MG63 (cell line): ENCODE results near the gene HNRNPD. TPM values are rescaled to one million over a fixed set of nuclear protein-coding genes. Genes with fewer than 3 reads are reported as not detected.
"Not testable (repeated sequence)": the region's sequence is repeated elsewhere in the genome, so short reads cannot be mapped to it uniquely, and the experiment has no call there.

Experiments used
- DNase-seq: peaks from one replicate; pipeline ENCODE4 v3.0.0-alpha.2; 2020
- H3K27me3 ChIP-seq: fragments of 250-450 bp; sonication (Bioruptor Pico); 2 replicates; pipeline ENCODE4 v1.5.1; 2020; ENCODE audit warnings: mild to moderate bottlenecking, moderate library complexity
- H3K36me3 ChIP-seq: fragments of 250-450 bp; sonication (Bioruptor Pico); 2 replicates; pipeline ENCODE4 v1.5.1; 2020; ENCODE audit warnings: mild to moderate bottlenecking, moderate library complexity
- H3K4me3 ChIP-seq: fragments of 250-450 bp; sonication (Bioruptor Pico); 2 replicates; pipeline ENCODE4 v1.5.1; 2020; ENCODE audit warnings: mild to moderate bottlenecking, moderate library complexity
- H3K9me3 ChIP-seq: fragments of 250-450 bp; sonication (Bioruptor Pico); 2 replicates; pipeline ENCODE4 v1.5.1; 2020; ENCODE audit warnings: mild to moderate bottlenecking, moderate library complexity
- total RNA-seq: library from RNA; depleted of rRNA; stranded (reverse); fragments of >200 nt; shearing (Covaris generic); gene quantifications from 2 replicates; pipeline ENCODE4 v1.2.3, GENCODE V29; 2014; ENCODE audit warnings: low replicate concordance; rRNA removed

The HNRNPD gene
- total RNA-seq, 1 experiment from 2014 or later = 23.6 TPM

DNA sequence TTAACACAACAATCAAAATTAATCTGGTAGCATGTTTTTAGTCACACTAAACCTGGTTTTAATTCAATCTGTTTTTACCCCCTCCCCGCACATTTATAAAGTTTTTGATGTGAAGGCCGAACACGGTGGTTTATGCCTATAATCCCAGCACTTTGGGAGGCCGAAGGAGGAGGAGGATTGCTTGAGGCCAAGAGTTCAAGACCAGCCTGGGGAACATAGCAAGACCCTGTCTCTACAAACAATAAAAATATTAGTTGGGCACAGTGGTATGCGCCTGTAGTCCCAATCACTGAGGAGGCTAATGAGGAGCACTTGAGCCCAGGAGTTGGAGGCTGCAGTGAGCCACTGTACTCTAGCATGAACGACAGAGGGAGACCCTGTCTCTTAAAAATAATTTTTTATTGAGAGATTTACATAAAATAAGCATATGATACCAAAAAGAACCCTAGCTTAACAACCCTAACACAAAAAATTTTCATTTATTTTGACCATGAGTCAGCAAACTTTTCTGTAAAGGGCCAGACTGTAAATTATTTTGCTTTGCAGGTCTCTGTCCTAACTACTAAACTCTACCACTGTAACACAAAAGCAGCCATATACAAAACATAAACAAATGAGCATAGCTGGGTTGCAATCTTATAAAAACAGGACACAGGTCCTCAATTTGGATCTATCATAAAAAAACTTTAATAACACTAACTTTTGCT, 21.5 kb downstream of the HNRNPD start:
- Histone ChIP-seq H3K27me3 (no peaks in the 10 kb centered on the region), H3K9me3 (no peaks in the 10 kb centered on the region), H3K4me3 (no peak overlapping the region), H3K36me3 (peaks cover 76% of the 10 kb centered on the region)
- DNase-seq = no peak

DNA sequence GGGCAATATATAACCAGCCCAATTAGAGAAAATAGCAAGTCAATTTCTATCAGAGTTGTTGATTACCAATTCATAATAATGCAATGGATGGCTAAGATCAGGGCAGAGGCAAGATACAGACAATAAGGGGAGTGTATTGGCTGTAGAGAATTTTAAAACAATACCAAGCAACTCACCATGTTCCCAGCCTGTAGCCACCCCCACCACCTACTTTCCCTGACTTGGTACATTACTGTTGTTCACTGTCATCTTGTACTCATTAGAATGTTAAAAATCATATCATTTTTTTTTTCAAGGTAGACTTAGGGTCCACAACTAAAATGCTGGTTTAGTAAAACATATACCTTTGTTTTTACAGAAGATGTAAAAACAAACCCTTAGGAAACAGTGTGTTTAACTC, 27.7 kb downstream of the HNRNPD start:
- H3K36me3 ChIP-seq = peaks cover 18% of the 10 kb centered on the region
- no peak for DNase-seq
- no peaks in the 10 kb centered on the region for H3K27me3 ChIP-seq
- no peaks in the 10 kb centered on the region for H3K9me3 ChIP-seq
- H3K4me3 ChIP-seq = no peak overlapping the region

DNA sequence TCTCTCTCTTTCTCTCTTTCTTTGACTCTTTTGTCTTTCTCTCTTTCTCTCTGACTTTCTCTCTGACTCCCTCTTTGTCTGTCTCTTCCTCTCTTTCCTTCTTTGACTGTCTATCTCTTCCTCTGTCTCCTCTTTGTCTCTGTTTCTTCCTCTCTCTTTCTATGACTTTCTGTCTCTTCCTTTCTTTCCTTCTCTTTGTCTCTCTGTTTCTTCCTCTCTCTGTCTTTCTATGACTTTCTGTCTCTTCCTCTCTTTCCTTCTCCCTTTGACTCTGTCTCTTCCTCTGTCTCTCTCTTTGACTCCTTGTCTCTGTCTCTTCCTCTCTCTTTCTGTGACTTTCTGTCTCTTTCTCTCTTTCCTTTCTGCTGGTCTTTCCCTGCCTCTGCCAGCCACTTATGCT, 38.7 kb downstream of the HNRNPD start:
- Histone ChIP-seq H3K27me3 (no peaks in the 10 kb centered on the region), H3K9me3 (no peaks in the 10 kb centered on the region), H3K36me3 (no peaks in the 10 kb centered on the region), H3K4me3 (no peak overlapping the region)
- no peak for DNase-seq

DNA sequence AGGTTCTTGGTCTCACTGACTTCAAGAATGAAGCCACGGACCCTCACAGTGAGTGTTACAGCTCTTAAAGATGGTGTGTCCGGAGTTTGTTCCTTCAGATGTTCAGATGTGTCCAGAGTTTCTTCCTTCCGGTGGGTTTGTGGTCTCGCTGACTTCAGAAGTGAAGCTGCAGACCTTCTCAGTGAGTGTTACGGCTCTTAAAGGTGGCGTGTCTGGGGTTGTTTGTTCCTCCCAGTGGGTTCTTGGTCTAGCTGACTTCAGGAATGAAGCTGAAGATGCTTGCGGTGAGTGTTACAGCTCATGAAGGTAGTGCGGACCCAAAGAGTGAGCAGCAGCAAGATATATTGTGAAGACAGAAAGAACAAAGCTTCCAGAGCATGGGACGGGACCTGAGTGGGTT, 40.1 kb downstream of the HNRNPD start:
- not testable (repeated sequence) for H3K4me3 ChIP-seq, H3K27me3 ChIP-seq, H3K9me3 ChIP-seq, DNase-seq, H3K36me3 ChIP-seq

DNA sequence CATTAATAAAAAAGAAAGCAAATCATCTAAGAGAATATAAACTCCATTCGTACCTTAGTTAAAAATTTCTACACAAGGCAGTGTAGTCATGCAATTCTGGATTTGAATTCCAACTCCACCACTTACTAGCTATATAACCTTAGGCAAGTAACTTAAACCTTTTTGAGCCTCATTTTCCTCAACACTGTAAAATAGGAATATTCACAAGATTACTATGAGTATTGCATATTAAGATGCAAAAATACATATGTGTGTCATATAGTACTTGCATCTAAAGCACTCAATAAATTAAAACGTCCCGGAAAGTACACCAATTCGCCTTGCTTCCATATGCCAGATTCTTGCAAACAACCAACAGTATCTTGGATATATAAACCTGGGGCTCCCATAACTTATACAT, 42.0 kb downstream of the HNRNPD start:
- Histone ChIP-seq H3K36me3 (no peaks in the 10 kb centered on the region), H3K27me3 (no peaks in the 10 kb centered on the region), H3K9me3 (no peaks in the 10 kb centered on the region), H3K4me3 (no peak overlapping the region)
- no peak for DNase-seq

DNA sequence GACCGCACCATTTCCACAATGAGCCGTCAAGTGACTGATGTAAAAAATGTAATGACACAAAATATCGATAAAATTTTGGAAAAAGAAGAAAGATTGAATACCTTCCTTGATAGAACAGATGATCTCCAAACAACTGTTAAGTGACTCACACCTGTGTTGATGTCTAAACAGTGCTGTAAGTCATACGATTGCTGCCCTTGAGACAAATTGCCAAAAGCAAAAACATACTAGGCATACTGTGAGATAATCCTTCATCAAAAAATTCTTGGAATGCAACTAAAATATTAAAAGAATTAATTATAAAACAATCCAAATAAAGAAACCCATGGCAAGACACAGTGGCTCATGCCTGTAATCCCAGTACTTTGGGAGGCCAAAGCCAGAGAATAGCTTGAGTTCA, 53.4 kb downstream of the HNRNPD start:
- no peaks in the 10 kb centered on the region for H3K36me3 ChIP-seq
- no peak for DNase-seq
- H3K27me3 ChIP-seq = no peaks in the 10 kb centered on the region
- no peak overlapping the region for H3K4me3 ChIP-seq
- H3K9me3 ChIP-seq = no peaks in the 10 kb centered on the region

DNA sequence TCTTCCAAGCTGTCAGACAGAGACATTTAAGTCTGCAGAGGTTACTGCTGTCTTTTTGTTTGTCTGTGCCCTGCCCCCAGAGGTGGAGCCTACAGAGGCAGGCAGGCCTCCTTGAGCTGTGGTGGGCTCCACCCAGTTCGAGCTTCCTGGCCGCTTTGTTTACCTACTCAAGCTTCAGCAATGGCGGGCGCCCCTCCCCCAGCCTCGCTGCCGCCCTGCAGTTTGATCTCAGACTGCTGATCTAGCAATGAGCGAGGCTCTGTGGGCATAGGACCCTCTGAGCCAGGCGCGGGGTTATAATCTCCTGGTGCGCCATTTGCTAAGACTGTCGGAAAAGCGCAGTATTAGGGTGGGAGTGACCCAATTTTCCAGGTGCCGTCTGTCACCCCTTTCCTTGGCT, 70.7 kb downstream of the HNRNPD start:
- H3K4me3 ChIP-seq, DNase-seq, H3K27me3 ChIP-seq, H3K36me3 ChIP-seq, H3K9me3 ChIP-seq: not testable (repeated sequence)

Other genes starting within 250 kb of the HNRNPD start
- gene HNRNPDL, start 56.5 kb upstream of the HNRNPD start, total RNA-seq = 228 and 261 TPM in 2 replicates
- 42.7 and 55.5 TPM in 2 replicates for gene ENOPH1, start 56.6 kb upstream of the HNRNPD start, total RNA-seq
- 0.57 and 0.76 TPM in 2 replicates for gene TMEM150C, start 188.0 kb upstream of the HNRNPD start, total RNA-seq